Sigmoid colon (tissue), 7 donors: ENCODE data around the gene PINK1. TPM values are rescaled to one million over a fixed set of nuclear protein-coding genes. Genes with fewer than 3 reads are reported as not detected.
A peak's percentile ranks its signal among the peaks of the same experiment; 100 is the strongest.

Experiments
- DNase-seq: peaks from one replicate; pipeline ENCODE4 v3.0.0-alpha.2; 2019
- H3K27ac ChIP-seq, 4 donors: fragments of 200-600 bp; sonication (generic); one replicate each; pipeline ENCODE4 v1.5.1; 2016 to 2019; ENCODE audit warnings: mild to moderate bottlenecking in 1 of 4
- H3K27me3 ChIP-seq, 3 donors: fragments of 200-600 bp; sonication (generic); one replicate each; pipeline ENCODE4 v1.5.1; 2019; ENCODE audit warnings: mild to moderate bottlenecking in 1 of 3
- H3K36me3 ChIP-seq, 4 donors: fragments of 200-600 bp; sonication (generic); one replicate each; pipeline ENCODE4 v1.5.1; 2016 to 2019
- H3K4me1 ChIP-seq, 4 donors: fragments of 200-600 bp; sonication (generic); one replicate each; pipeline ENCODE4 v1.5.1; 2017 to 2019
- H3K4me3 ChIP-seq, 4 donors: fragments of 200-600 bp; sonication (generic); one replicate each; pipeline ENCODE4 v1.5.1; 2017 to 2019; ENCODE audit warnings: mild to moderate bottlenecking in 2 of 4, moderate library complexity in 1 of 4
- H3K9me3 ChIP-seq, 4 donors: fragments of 200-600 bp in 3 of 4; sonication (generic) in 3 of 4; one replicate each; pipeline versions ENCODE4 v1.5.1 to v1.6.1; 2013 to 2019
- EP300 ChIP-seq, 4 donors: sonication (generic); formaldehyde crosslinking; IDR thresholded peaks; one replicate each; pipeline ENCODE4 v1.6.1; 2017; ENCODE audit warnings: antibody characterized with exemption in 4 of 4
- POLR2A ChIP-seq, 2 donors: fragments of 450-650 bp; IDR thresholded peaks; one replicate each; pipeline ENCODE4 v1.6.1; 2016; ENCODE audit warnings: antibody characterized with exemption in 2 of 2, mild to moderate bottlenecking in 2 of 2, moderate library complexity in 2 of 2
- POLR2AphosphoS5 ChIP-seq, 4 donors: sonication (generic); formaldehyde crosslinking; IDR thresholded peaks; one replicate each; pipeline ENCODE4 v1.6.1; 2017; ENCODE audit warnings: antibody characterized with exemption in 4 of 4
- WGBS, 2 donors: extraction: QIAGEN DNeasy Blood & Tissue Kit; methylation state at CpG; one replicate each; pipeline ENCODE4 v1.1.7; 2013; 5-methylcytosine and 5-hydroxymethylcytosine counted together
- intact Hi-C: fragments of 100-400 bp; cut with DNase I; formaldehyde crosslinking; loops from one replicate; pipeline ENCODE4 v1.15.1; 2023
- polyA plus RNA-seq, 3 donors: library from polyadenylated mRNA; stranded (reverse); fragments of 200-250 nt; gene quantifications; one replicate each; pipeline ENCODE4 v1.2.3, GENCODE V29; 2013
- total RNA-seq, 4 donors: library from RNA; depleted of rRNA; stranded (reverse); fragments of >200 nt; gene quantifications; one replicate each; pipeline ENCODE4 v1.1.0, GENCODE V29; 2016
- TF ChIP-seq, protein P1 (sequence below), 4 experiments: fragments of 450-650 bp in 3 of 4; fragments of 200-600 bp in 1 of 4; IDR thresholded peaks; one replicate each; pipeline ENCODE4 v1.5.1; 2016 to 2019; ENCODE audit warnings: antibody characterized with exemption in 4 of 4, mild to moderate bottlenecking in 3 of 4, moderate library complexity in 2 of 4
- donor health status: healthy with polysubstance abuse.
- donor health status: Bipolar disorder and iron deficiency.
- donor health status: healthy.

PINK1 gene
- total and polyA plus RNA-seq, 7 donors, result 60.1 to 179 (median 149) TPM

GRCh38 chr1:20615946-20616846, 17.1 kb upstream of the PINK1 start:
- H3K4me1 ChIP-seq, result peaks cover 0 to 27% (median 15%) of the 10 kb centered on the region in 4 donors
- H3K36me3 ChIP-seq, result no peaks in the 10 kb centered on the region
- no peak for DNase-seq
- WGBS, 2 donors, result 59 to 62% methylated on average over 20 of the region's 20 CpGs
- no peak overlapping the region for H3K4me3 ChIP-seq
- intact Hi-C loops, result no loop called here
- no peaks in the 10 kb centered on the region for H3K9me3 ChIP-seq
- H3K27ac ChIP-seq, result peak overlapping the region in 3 of 4 donors; percentile 41 to 50 (median 44)
- H3K27me3 ChIP-seq, result no peaks in the 10 kb centered on the region
- TF ChIP-seq POLR2A (IDR thresholded peaks at IDR 0.05), result no peak
- TF ChIP-seq EP300 (IDR thresholded peaks at IDR 0.05), result no peak

DNA sequence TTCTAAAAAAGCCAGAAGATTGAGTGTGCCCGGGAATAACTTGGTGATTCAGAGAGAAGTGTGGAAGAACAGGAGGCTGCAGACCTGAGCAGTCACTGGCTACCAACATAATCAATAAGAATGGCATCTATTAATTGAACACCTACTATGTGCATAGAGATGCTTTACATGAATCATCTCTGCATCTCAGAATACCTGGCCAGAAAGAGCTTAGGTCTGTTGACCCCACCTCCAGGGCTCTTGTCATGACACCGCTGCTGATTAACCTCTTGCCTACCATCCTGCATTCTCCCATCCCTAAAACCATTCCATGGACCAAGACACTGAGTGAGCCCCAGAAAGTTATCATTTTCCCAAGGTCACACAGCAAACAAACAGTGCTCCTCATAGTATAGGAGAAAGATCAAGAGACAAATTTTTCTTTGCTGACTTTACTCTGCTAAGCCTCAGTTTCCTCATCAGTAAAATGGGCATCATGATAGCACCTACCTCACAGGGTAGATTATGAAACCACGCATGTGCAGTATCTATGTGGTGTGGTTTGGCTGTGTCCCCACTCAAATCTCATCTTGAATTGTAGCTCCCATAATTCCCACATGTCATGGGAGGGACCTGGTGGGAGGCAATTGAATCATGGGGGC, 16.3 kb upstream of the PINK1 start:
- H3K27me3 ChIP-seq, result no peaks in the 10 kb centered on the region
- intact Hi-C loops, result no loop called here
- no peaks in the 10 kb centered on the region for H3K9me3 ChIP-seq
- no peaks in the 10 kb centered on the region for H3K36me3 ChIP-seq
- peaks cover 0 to 27% (median 15%) of the 10 kb centered on the region in 4 donors for H3K4me1 ChIP-seq
- no peak overlapping the region for H3K4me3 ChIP-seq
- TF ChIP-seq, protein P1, sequence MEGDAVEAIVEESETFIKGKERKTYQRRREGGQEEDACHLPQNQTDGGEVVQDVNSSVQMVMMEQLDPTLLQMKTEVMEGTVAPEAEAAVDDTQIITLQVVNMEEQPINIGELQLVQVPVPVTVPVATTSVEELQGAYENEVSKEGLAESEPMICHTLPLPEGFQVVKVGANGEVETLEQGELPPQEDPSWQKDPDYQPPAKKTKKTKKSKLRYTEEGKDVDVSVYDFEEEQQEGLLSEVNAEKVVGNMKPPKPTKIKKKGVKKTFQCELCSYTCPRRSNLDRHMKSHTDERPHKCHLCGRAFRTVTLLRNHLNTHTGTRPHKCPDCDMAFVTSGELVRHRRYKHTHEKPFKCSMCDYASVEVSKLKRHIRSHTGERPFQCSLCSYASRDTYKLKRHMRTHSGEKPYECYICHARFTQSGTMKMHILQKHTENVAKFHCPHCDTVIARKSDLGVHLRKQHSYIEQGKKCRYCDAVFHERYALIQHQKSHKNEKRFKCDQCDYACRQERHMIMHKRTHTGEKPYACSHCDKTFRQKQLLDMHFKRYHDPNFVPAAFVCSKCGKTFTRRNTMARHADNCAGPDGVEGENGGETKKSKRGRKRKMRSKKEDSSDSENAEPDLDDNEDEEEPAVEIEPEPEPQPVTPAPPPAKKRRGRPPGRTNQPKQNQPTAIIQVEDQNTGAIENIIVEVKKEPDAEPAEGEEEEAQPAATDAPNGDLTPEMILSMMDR (IDR thresholded peaks at IDR 0.05), result no peak
- TF ChIP-seq POLR2A (IDR thresholded peaks at IDR 0.05) (no peak), POLR2AphosphoS5 (IDR thresholded peaks at IDR 0.05) (no peak), EP300 (IDR thresholded peaks at IDR 0.05) (no peak)
- peak overlapping the region in 3 of 4 donors; percentile 41 to 50 (median 44) for H3K27ac ChIP-seq
- WGBS, 2 donors, result 78 to 82% methylated on average over 3 of the region's 3 CpGs
- no peak for DNase-seq

GRCh38 chr1:20618550-20618949, 14.7 kb upstream of the PINK1 start:
- H3K4me3 ChIP-seq, result no peak overlapping the region
- no peak for DNase-seq
- intact Hi-C loops, result no loop called here
- WGBS, 2 donors, result 47 to 67% methylated on average over 4 of the region's 4 CpGs
- H3K9me3 ChIP-seq, result no peaks in the 10 kb centered on the region
- TF ChIP-seq, protein P1 (IDR thresholded peaks at IDR 0.05), result no peak
- TF ChIP-seq POLR2AphosphoS5 (IDR thresholded peaks at IDR 0.05), result no peak
- H3K27ac ChIP-seq, result no peak overlapping the region
- no peaks in the 10 kb centered on the region for H3K27me3 ChIP-seq
- peaks cover 0 to 20% (median 14%) of the 10 kb centered on the region in 4 donors for H3K4me1 ChIP-seq
- no peaks in the 10 kb centered on the region for H3K36me3 ChIP-seq

DNA sequence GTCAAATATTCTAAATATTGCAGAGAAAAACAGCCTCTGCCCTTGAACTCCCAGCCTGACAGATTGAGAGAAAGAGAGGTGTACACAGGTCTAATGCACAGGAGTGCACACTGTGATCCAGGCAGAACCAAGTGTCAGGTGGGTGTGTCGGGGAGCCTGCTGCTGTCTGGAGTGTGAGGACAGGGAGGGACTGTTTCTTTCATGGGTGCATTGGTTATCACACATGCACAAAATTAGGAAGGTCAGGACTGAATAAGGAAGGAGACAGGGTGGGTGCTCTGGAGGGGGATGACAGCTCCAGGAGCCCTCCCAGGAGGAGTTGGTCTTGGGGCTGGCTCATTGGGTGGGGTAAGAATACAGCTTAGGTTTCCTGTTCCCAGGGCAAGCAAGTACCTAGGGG, 13.3 kb upstream of the PINK1 start:
- Histone ChIP-seq H3K36me3 (no peaks in the 10 kb centered on the region), H3K9me3 (no peaks in the 10 kb centered on the region), H3K27me3 (peaks cover 0 to 4% (median 0%) of the 10 kb centered on the region in 3 donors), H3K4me1 (peaks cover 0 to 11% (median 4%) of the 10 kb centered on the region in 4 donors), H3K27ac (no peak overlapping the region), H3K4me3 (no peak overlapping the region)
- no peak for TF ChIP-seq EP300 (IDR thresholded peaks at IDR 0.05)
- intact Hi-C loops, result no loop called here
- 71 to 84% methylated on average over 1 of the region's 1 CpG for WGBS, 2 donors
- no peak for DNase-seq

DNA sequence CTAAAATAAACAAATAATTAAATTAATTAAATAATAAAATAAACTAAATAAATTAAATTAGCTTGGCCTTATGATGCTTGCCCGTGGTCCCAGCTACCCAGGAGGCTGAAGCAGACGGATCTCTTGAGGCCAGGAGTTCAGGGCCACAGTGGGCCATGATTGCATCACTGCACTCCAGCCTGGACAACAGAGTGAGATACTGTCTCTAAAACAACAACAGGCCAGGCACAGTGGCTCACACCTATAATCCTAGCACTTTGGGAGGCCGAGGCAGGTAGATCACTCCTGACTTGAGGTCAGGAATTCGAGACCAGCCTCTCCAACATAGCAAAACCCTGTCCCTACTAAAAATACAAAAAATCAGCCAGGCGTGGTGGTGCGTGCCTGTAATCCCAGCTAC, 12.2 kb upstream of the PINK1 start:
- no peak for DNase-seq
- 67 to 77% methylated on average over 6 of the region's 6 CpGs for WGBS, 2 donors
- intact Hi-C loops, result no loop called here
- H3K27ac ChIP-seq, result no peak overlapping the region
- H3K27me3 ChIP-seq, result peaks cover 0 to 8% (median 0%) of the 10 kb centered on the region in 3 donors
- TF ChIP-seq POLR2AphosphoS5 (IDR thresholded peaks at IDR 0.05), result no peak
- TF ChIP-seq, protein P1 (IDR thresholded peaks at IDR 0.05), result no peak
- TF ChIP-seq EP300 (IDR thresholded peaks at IDR 0.05), result no peak
- peaks cover 0 to 8% (median 4%) of the 10 kb centered on the region in 4 donors for H3K4me1 ChIP-seq
- H3K9me3 ChIP-seq, result no peaks in the 10 kb centered on the region
- H3K36me3 ChIP-seq, result no peaks in the 10 kb centered on the region
- no peak overlapping the region for H3K4me3 ChIP-seq
